ENCODE measurements around the gene UBAC1. TPM values are rescaled to one million over a fixed set of nuclear protein-coding genes. Genes with fewer than 3 reads are reported as not detected.

UBAC1 gene
- total and polyA plus RNA-seq, 11 donors: 71.1 to 140 (median 100) TPM

DNA sequence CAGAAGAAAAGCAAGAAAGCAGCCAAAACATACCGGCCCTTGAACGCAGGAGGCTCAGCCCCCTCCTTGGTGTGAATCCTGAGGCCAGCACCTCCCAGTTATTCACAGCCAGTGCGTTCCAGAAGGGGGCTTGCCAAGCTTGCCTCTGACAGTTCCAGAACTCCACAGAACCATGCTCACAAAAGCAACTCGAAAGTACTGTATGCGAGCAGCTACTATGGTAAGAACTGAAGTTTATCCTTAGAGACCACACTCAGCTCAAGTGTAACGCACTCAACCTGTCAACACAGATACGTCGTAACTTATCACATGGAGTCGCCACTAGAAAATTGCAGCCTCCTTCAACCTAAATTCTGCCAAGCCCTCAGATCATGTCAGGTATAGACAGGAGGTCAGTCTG is 1.4 kb downstream of the UBAC1 start:
- Histone ChIP-seq H3K27me3 (no peaks in the 10 kb centered on the region), H3K4me1 (peaks cover 2 to 60% (median 35%) of the 10 kb centered on the region in 12 donors), H3K9me3 (no peaks in the 10 kb centered on the region), H3K36me3 (peaks cover 0 to 4% (median 2%) of the 10 kb centered on the region in 9 donors), H3K27ac (peak overlapping the region; percentile 82 to 99 (median 94)), H3K4me3 (peak overlapping the region; percentile 44 to 100 (median 89))
- DNase-seq: no peak
- 32 to 48% (median 39%) methylated on average over 9 of the region's 9 CpGs for WGBS, 4 donors
- TF ChIP-seq POLR2A (IDR thresholded peaks at IDR 0.05): no peak
- TF ChIP-seq, protein P1, sequence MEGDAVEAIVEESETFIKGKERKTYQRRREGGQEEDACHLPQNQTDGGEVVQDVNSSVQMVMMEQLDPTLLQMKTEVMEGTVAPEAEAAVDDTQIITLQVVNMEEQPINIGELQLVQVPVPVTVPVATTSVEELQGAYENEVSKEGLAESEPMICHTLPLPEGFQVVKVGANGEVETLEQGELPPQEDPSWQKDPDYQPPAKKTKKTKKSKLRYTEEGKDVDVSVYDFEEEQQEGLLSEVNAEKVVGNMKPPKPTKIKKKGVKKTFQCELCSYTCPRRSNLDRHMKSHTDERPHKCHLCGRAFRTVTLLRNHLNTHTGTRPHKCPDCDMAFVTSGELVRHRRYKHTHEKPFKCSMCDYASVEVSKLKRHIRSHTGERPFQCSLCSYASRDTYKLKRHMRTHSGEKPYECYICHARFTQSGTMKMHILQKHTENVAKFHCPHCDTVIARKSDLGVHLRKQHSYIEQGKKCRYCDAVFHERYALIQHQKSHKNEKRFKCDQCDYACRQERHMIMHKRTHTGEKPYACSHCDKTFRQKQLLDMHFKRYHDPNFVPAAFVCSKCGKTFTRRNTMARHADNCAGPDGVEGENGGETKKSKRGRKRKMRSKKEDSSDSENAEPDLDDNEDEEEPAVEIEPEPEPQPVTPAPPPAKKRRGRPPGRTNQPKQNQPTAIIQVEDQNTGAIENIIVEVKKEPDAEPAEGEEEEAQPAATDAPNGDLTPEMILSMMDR (IDR thresholded peaks at IDR 0.05): no peak
- ATAC-seq: no peak
- intact Hi-C loops (cut with DNase I): loop anchor here in 8 of 10 donors (1.0 to 10.0 kb wide), 14 partner anchors 53 to 355 kb away; partner anchors contain the start of genes CAMSAP1 (in 4 of the 8), KCNT1 (in 3 of the 8) and QSOX2 (in 1 of the 8)

DNA sequence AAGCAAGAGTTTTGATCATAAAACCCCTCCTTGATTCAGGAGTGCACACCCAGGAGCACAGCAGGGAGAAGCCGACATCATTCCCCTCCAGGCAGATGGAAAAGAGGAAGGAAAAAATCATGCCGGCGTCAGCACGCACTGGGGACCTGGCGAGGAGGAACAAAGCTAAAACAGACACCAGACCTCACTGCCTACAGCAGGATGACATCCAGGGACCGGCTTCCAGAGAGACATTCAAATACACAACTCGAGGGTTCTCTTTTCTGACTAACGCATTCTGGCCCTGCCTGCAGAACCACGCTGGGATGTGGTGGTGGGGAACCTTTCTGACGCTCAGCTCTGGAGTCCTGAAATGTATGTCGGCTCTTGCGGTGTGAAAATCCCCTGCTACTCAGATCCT is 2.7 kb downstream of the UBAC1 start:
- intact Hi-C loops (cut with DNase I): loop anchor here in 5 of 10 donors (5.0 to 10.0 kb wide), 6 partner anchors 51 to 354 kb away; partner anchors contain the start of genes CAMSAP1 (in 2 of the 5) and KCNT1 (in 2 of the 5)
- peak in 1 of 4 donors; percentile 1 for ATAC-seq
- H3K9me3 ChIP-seq: no peaks in the 10 kb centered on the region
- H3K4me1 ChIP-seq: peaks cover 2 to 60% (median 35%) of the 10 kb centered on the region in 12 donors
- H3K4me3 ChIP-seq: peak overlapping the region in 2 of 12 donors; percentile 2 to 100
- no peaks in the 10 kb centered on the region for H3K27me3 ChIP-seq
- 57 to 79% (median 73%) methylated on average over 12 of the region's 12 CpGs for WGBS, 4 donors
- peaks cover 0 to 17% (median 15%) of the 10 kb centered on the region in 9 donors for H3K36me3 ChIP-seq
- peak in 1 of 5 donors; percentile 27 for DNase-seq
- peak overlapping the region in 2 of 12 donors; percentile 11 to 46 for H3K27ac ChIP-seq
- TF ChIP-seq, protein P1 (IDR thresholded peaks at IDR 0.05): no peak
- TF ChIP-seq POLR2A (IDR thresholded peaks at IDR 0.05): no peak

DNA sequence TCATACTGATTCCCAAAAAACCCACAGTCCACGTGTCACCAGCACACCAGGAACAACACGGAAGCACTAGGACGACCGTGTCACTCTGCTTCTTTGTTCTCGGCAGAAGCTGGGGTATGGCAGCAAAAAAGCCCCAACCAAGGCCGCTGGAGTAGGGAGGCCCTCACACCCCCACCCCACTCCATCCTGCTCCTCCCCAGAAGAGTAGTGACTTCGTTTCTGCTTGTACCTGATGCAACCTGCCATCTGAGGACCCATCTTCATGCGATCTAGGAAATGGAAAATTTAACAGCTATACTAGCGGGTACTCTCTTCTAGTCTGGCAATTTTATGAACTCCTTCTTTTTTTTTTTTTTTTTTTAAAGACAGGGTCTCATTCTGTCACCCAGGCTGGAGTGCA is 3.7 kb downstream of the UBAC1 start:
- no peak overlapping the region for H3K4me3 ChIP-seq
- peak overlapping the region in 2 of 12 donors; percentile 9 to 60 for H3K27ac ChIP-seq
- no peak for ATAC-seq

DNA sequence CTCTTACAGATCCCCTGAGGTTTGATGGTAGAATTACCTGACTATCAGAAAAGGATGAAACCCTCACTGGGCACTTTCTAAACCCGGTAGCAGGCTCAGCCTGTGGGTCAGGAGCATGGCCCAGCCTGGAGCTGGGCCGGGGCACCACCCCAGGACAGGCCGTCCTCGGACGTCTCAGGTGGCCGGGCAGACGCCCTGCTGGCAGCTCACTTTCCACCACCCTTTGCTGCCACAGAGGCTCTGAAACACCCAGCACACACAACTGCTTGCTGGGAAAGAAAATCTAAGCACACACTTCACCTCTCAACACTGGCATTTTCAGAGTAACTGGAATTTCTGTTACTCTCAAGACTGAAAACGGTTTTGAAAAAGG is 4.4 kb downstream of the UBAC1 start:
- intact Hi-C loops (cut with DNase I): loop anchor here in 5 of 10 donors (5.0 to 10.0 kb wide), 6 partner anchors 49 to 352 kb away; partner anchors contain the start of genes CAMSAP1 (in 2 of the 5) and KCNT1 (in 2 of the 5)
- 30 to 66% (median 61%) methylated on average over 8 of the region's 8 CpGs for WGBS, 4 donors
- Histone ChIP-seq H3K27ac (peak overlapping the region in 2 of 12 donors; percentile 9 to 60), H3K9me3 (no peaks in the 10 kb centered on the region), H3K4me3 (no peak overlapping the region), H3K27me3 (no peaks in the 10 kb centered on the region), H3K36me3 (peaks cover 0 to 34% (median 32%) of the 10 kb centered on the region in 9 donors), H3K4me1 (peaks cover 2 to 58% (median 33%) of the 10 kb centered on the region in 12 donors)
- no peak for DNase-seq
- TF ChIP-seq, protein P1 (IDR thresholded peaks at IDR 0.05): no peak
- TF ChIP-seq POLR2A (IDR thresholded peaks at IDR 0.05): no peak
- peak; percentile 12 to 62 (median 28) for ATAC-seq

More for the DNA sequence above, 3.7 kb downstream of the UBAC1 start:
- no peaks in the 10 kb centered on the region for H3K27me3 ChIP-seq
- intact Hi-C loops (cut with DNase I): loop anchor here in 5 of 10 donors (5.0 to 10.0 kb wide), 6 partner anchors 50 to 353 kb away; partner anchors contain the start of genes CAMSAP1 (in 2 of the 5) and KCNT1 (in 2 of the 5)
- TF ChIP-seq, protein P1 (IDR thresholded peaks at IDR 0.05): no peak
- no peak for TF ChIP-seq POLR2A (IDR thresholded peaks at IDR 0.05)
- H3K36me3 ChIP-seq: peaks cover 0 to 27% (median 25%) of the 10 kb centered on the region in 9 donors
- no peaks in the 10 kb centered on the region for H3K9me3 ChIP-seq
- peaks cover 2 to 60% (median 35%) of the 10 kb centered on the region in 12 donors for H3K4me1 ChIP-seq
- WGBS, 4 donors: 65 to 81% (median 76%) methylated on average over 8 to 9 of the region's 9 CpGs
- no peak for DNase-seq
